Stimulated activated CD4-positive, alpha-beta T cell treated with anti-CD3 and anti-CD28 coated beads, Interleukin-15, amount 100 ng/mL, for 24 hours (primary cell): ENCODE data around the gene HAPLN3.

ENCODE experiments used
- DNase-seq: peaks from one replicate; pipeline ENCODE4 v3.0.0-alpha.2; 2020

HAPLN3 gene

DNA sequence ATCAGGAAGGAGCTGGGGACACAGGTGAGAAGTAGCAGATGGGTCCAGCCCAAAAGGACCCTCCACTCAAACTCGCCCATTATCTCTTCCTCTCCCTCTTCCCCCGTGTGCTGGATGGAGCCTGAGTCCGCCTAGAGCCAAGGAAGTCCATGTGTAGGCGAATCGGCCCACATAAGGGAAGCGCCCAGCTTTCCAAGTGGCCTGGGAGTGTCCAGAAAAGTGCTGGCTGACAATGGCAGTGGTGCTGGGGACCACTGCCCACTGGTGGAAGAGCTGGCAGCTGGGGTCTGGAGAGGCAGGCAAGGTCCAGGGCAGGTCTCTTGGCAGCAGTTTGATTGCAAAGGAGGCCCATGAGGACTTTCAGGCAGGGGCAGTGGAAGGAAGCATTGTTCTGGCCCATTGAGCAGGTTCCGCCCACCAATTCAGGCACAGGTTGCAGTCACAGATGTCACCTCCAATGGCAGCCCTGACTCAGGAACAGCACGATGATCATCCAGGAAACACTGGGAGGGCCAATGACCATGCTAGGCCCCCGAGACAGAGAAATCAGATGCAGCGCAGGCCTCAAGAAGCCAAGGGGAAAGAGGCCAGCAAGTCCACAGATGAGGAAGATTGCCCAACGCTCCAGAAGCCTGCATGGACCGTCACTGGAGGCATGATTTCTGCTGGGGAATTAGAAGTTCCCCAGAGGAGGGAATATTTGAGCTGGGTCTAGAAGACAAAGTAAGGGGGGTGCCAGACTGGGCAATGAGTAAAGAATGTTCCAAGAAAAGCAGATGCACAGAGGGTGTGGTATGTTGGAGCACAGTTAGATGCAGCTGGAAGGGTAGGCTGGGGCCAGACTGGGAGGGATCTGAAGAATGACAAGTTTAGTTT lies 14.8 kb upstream of the HAPLN3 start:
- DNase-seq, result no peak

DNA sequence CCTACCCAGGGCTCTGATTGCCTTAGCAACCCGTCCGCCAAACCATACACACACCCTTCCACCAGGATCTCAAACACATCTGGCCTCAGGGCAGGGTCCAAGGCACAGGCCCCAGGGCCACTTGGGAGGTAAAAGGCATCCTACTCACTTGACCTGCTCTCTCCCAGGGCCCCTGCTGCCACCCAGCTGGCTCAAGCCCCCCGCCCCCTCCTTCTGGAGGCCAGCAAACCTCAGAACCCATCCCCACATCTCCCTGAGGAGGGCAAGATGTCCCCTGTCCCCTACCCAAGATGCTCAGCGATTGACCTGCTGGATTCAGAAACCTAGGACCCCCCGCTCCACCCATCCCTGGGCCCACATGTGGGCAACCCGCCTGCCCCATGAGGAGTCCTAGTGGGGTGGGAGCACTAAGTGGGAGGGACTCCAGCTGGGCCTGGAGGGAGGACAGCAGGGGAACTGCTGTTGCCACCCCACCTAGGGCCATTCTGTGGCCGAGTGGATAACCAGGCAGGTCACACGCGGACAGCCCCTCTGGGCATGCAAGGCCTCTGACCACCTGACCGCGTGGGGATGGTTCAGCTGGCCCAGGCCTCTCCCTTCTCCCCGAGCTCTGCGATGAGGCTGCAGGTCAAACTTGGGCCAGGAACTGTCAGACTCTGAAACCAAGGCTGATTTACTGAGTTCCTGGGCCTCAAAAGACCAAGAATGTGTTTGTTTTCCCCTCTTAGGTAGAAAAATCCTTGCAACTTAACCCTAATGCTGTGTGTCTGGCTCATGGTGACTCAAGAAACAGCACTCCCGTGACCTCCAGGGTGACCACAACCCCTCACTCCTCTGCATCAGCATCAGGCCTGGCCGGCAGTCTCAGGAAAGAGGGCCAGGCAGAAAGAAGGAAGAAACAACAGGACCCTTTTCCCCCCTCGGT lies 13.6 kb upstream of the HAPLN3 start:
- no peak for DNase-seq

DNA sequence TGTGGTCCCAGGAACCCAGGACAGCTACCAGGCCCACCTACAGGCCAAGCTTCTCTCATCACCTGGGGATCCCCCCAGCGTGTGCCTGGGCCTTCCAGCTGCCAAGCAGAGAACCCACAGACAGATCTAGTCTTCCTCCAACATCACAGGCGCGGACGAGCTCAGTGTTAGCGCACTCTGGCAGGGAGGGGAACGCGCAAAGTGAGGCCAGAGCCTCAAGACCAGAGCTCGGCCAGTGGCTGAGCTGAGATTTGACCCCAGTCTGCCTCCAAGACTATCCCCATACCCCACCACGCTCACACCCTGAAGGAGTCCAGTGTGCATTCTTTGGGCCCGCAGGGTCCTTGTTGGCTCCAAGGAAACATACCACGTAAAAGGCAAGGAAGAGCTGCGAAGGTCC lies 12.8 kb upstream of the HAPLN3 start:
- DNase-seq, result no peak

DNA sequence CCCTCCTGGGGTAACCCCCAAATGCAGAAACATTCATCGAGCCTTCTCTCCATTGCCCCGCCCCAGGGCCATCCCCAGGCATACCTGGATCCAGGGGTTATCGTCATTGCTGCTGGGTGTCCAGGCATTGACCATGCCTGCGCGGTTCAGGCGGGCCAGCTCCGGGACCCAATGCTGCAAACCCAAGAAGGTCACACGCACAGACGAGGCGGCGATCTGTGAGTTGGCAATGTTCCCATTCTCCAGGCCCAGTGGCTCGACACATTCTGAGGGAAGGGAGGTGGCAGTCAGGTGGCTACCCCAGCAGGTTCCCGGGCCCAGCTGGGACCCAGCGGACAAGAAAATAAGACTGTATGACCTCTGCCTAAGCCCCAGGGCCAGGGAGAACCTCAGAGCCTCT lies 11.8 kb upstream of the HAPLN3 start:
- no peak for DNase-seq

DNA sequence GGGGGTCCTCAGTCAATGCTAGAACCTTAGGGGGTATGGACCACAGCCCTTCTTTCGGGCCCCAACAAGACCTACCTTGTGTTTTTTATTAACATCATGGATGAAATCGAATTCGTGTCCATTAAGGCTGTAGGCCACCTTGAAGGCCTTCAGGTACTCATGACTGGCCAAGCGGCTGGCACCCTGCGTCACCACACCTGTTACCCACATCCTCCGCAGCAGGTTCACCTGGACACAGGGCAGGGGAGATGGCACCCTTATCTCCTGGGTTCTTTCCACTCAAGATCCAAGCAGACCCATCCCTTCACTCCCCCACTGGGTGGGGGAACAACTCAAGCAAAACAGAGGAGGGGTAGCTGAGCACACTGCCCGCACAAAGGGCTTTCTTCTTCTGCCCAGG lies 11.2 kb upstream of the HAPLN3 start:
- no peak for DNase-seq

DNA sequence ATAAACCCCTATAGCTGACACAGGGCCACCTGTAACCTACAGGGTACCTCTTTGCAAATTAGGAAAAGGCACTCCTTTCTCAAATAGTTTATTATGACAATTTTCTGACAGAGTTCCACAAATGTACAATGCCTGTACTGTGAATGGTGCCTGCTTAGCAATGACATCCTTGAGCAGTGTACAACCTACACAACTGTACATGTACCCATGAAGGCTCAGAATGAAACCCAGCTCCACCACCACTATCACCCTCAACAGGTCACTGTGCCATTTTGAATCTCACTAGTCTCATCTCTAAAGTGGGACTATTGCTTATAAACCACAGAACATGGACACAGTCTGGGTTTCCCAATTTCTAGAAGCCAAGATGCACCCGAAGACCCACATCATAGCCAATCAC lies 10.8 kb upstream of the HAPLN3 start:
- DNase-seq, result no peak

DNA sequence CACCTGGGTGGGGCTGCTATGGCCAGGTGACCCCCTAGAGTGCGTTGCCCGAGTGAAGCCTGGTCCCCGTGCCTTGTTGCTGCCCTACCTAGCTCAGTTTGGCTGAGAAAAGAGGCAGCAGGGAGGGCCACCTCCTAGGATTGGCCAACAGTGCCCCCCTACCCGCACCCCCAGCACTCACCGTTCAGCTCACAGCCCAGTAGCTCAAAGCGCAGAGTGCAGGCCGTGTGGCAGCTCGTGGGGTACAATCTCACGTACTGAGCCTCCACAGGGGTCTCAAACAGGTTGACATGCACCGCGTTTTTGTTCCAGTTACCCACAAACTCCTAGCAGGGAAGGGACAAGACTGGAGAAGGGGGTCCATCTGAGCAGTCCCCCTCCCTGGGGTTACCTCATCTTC lies 10.2 kb upstream of the HAPLN3 start:
- DNase-seq, result no peak

DNA sequence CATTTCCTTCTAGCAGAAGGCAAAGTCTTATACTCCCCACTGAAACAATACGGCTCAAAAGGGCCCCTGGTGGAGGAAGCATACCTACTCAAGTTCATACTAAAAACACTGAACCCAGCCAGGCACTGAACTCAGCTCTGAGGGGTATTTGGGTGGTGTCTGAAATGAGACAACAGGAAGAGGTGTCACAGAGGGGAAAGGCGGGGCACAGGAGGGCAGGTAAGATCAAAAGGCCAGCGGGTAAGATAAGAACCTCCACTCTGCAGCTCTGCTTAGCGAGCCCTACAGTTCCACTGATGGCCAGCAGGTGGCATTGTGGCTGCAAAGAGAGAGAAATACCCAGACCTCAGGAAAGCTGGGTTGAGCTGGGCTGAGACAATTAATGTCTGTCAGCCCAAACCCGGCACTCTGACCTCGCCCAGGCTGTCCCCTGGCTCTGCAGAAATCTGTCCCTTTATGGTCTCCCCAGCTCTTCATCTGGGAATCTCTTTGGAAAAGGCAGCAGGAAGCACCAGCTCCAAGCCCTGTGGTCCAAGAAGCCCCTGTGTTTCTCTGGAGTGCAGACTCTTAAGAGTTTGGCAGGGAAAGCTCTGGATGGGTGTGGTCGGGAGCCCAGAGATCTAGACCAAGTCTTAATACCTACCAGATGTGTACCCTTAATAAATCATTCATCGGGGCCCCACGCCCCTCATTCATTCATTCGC lies 9.4 kb upstream of the HAPLN3 start:
- DNase-seq, result peak; percentile 91

DNA sequence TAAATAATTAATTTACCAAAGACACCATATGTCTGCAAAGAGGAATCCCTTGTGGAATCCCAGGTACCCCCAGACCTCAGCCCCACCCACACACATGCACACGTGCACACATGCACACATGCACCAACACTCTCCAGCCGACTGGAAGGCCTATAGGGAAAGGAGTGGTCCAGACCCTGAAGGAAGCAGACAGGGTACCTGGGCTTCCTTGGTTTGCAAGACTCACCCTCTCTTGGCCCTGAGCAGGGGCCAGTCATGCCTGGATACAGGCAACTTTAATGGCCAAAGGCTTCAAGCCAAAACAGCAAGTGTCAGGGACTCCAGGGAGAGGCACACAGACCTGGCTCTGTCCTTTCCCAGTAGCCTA lies 8.9 kb upstream of the HAPLN3 start:
- no peak for DNase-seq

DNA sequence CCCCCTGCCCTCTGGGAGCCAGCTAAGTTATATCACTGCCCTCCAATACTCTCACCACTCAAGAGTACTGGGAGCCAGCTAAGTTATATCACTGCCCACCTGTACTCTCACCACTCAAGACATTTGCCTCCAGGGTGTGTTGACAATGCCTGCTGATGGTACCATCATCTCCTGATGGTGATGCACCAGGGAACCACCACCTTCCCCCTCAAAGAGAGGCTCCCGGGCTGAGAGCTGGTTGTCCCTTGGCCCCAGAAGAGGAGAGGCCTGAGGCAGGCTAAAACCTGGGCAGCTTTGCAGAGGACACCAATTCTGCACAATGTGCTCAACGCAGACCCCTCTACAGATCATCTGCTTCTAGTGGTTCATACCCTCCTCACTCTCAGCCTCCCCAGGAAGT lies 7.5 kb upstream of the HAPLN3 start:
- DNase-seq, result no peak

DNA sequence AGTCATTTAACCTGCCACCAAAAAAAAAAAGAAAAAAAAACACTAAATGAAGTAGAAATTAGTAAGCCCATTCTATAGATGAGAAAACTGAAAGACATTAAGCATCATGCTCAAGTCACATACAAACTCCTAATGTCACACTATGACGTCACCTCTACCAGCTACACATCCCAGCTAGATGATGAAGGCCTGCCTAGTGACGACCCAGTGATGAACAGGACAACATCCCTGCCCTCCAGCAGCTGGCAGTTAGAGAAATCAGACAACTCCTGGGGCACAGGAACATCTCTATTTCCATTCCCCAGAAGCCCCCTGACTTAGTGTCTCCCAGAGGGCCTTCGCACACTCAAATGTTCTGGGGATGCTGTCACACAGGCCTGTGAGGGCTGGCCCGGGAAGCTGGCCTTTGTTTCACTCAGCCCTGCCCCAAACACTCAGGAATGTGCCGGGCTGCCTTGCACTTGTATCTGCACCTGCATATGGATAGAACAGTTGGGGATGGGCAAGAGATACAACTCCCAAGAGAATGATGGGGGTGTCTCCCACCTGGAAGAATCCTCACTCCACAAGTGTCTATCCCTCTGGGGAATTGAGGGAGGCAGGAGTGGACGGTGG lies 7.0 kb upstream of the HAPLN3 start:
- no peak for DNase-seq

DNA sequence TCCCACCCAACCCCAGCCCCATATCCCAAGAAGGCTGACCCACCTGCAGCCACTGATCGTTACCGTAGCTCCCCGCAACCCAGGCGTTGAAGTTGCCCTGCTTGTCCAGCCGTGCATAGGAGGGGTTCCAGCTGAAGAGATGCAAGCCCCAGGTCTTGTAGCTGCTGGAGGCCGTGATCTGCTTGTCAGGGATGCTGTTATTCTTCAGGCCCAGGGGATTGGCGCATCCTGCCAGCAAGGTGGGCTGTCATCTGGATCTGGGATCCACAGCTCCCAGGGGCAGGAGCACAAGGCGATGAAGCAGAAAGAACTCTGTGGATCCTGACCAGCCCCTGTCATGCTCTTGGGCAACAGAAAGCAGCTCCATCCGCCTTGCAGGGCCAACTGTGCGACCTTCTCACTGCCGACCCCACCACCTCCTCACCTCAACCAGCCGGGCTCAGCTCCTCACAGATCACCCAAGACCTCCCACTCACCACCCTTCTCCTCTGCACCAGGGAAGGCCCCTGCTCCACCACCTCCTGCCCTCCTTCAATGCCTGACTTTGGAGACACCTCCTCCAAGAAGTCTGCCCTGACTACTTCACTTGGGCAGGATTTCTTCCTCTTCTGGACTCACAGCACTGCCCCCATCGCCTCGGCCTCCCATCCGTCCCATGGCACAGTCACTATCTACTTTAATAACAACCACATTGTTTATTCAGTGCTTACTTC lies 6.3 kb upstream of the HAPLN3 start:
- DNase-seq, result no peak

DNA sequence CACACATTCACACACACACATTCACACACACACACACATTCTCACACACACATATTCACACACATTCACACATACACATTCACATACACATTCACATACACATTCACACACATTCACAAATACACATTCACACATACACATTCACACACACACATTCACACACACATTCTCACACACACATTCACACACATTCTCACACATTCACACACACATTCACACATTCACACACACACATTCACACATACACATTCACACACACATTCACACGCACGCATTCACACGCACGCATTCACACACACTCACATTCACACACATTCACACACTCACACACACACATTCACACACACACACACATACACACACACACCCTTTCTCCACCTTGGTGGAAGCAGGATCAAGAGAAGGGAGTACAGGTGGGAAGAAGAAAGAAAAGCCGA lies 5.7 kb upstream of the HAPLN3 start:
- no peak for DNase-seq

DNA sequence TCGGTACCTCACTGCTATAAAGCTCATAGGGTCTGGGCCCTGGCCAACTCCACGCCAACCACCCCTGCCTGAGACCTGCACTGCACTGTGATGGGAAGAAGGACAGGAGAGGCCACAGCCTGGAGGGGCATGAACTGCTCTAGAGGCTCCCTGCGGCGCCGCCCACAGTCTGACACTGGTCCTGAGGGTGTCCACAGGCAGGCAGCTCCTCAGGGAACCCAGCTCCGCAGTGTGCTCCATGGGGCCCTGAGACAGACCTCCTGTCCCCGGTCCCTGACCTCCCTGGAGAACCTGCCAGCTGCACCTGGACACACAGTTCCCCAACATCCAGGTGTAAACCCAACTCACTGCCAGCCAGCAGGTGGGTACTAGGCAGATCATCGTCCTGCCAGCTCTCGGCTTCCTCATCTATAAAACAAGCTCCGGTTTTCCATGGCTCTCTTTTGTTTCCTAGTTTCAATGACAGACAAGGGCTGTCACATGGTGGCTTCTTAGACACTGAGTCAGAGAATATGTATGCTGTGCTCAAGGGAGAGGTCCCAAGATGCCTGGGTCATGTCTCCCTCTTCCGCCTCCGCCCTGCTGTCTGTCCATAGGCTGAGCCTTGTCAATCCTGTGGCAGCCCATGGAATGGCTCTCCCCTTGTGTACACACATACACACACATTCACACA lies 5.1 kb upstream of the HAPLN3 start:
- no peak for DNase-seq

DNA sequence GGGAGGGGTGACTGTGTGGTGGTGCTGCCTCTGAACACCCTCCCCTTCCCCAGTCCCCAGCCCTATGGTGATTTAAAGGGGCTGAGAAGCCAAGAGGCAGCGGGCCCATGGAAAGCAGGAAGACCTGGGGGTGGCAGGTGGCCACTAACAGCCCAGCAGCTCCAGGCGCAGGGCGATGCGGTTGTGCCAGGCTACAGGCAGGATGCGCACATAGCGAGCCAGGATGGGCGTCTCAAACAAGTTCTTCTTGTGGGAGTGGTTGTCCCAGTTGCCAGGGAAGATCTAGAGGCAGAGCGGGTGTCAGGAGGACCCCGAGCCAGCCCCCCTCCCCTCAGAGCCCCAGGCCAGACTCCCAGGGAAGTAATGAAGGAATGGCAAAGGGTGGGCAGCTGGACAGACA lies 3.9 kb upstream of the HAPLN3 start:
- no peak for DNase-seq

DNA sequence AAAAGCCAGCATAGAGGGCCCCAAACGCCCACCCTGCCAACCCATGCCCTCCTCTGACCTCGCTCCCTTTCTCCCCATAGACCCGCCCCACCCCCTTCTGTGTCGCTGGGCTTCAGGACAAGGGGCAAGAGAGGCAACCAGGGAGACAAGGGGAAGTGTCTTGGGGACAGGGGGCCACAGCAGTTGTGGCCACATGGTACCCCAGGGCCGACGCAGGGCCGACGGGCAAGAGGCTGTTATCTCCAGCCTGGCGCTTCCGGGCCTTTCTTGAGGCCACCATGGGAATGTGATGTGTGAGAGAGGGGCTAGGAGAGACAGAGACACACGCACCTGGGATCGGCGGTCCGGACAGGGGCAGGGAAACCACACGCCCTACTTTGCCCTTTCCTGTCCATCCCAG lies 3.4 kb upstream of the HAPLN3 start:
- DNase-seq, result no peak

DNA sequence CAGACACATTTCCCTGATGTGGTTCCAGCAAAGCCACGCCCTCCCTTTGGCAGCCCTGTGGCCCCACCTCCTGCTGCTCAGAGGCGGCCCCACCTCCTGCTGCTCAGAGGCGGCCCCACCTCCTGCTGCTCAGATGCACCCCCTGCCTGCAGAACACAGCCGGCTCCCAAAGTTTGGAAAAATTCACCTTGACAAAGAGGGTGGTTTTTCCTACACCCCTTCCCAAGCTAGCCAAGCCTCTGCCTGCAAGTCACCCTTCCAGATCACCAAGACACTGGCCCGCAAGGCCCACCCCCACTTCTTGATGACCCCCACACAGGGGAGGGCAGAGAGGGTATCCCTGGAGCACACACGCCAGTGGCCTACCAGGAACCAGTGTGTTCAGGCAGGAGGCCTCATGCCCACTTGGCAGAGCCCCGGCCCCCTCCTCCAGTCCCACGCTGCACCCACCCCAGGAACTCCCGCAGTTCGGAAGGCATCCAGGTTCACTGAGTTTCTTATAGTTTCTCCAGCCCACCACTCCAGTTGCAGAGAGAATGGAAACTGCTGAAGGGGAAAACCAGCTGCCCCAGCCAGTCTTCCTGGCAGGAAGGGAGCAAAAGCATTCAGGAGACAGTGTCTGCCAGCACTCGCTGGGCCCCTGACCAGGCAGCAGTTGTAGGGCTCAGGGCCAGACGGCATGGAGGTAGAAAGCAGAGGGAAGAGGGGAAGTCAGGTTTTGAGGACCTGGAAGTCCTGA lies 2.3 kb upstream of the HAPLN3 start:
- DNase-seq, result peak; percentile 93

DNA sequence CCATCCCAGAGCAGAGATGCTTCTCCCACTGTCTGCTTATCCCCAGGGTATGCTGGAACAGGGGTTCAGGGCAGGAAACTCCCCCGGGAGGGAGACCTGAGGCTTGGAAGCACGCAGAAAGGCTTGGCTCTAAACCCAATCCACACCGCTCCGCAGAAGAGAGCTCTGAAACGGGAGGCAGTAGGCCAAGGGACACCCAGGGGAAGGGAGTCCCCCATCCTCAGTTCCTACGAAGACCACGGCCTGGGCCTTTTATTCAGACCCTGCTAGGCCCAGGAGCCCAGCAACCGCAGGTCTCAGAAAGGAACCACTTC lies 1.8 kb upstream of the HAPLN3 start:
- no peak for DNase-seq

DNA sequence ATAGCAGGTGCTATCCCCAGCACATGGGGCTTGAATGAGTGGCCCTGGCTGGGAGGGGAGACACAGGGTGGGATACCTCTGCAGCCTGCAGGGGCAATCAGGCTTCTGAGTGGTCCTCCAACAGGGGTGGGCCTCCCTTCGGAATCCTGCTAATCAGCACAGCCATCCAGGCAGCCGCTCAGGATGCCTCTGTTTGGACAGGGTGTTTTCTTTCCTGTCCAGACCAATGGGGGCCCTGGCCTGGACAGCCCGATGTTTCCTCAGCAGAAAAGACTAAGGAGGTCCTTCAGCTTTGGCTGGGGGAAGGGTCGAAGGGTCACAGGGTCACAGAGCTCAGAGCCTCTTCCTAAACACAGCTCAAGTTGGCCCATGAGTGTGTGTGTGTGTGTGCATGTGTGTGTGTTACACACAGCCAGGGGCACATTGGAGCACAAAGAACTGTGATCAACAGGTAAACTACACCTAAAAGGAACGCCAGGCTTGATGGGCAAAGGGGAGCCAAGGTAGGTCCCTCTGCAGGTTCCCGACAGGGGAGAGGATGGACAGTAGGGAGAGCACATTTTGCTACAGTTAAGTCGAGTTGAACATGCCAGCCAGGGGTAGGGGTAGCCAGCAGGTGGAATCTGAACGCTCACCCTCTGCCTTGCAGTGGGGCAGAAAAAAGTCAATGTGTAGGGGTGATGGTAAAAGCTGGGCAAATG lies 1.1 kb upstream of the HAPLN3 start:
- no peak for DNase-seq

DNA sequence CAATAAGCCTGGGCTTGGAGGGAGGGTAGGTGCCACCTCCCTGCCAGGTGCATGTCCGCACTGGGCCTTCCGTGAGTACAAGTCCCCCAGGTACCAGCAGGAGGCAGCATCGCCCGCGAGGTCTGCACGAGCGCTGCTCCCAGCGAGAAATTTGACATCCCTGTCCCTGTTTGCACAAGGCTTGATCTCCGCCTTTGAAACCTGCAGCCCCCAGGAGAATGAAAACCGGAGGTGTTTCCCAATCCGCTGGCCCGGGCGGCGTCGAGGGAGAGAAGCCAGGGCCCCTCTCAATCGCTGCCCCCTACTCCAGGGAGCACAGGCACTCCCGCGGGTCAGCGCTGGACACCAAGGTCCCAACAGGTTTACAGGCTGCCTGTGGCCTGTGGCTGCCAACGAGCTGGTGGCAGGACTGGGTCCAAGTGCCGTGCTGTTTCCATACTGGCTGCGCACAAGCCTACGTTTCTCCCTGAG lies 961 bp downstream of the HAPLN3 start:
- peak; percentile 90 for DNase-seq
